ENCODE results near the gene TMEM59L. TPM values are rescaled to one million over a fixed set of nuclear protein-coding genes. Genes with fewer than 3 reads are reported as not detected.
A peak's percentile ranks its signal among the peaks of the same experiment; 100 is the strongest.

The TMEM59L gene
- total and polyA plus RNA-seq, 9 of the 15 experiments (the other 6 are each of a cell fraction or from before 2014, with no cell fraction given): 0.37 TPM; not detected in 8

GRCh38 chr19:18596752-18597157 is 15.9 kb upstream of the TMEM59L start (continued):
- TF ChIP-seq CREB3 (tag; conservative IDR thresholded peaks at IDR 0.05; ENCODE audit: low read depth): no peak
- TF ChIP-seq RCOR1 (IDR thresholded peaks at IDR 0.05; ENCODE audit: borderline replicate concordance in 1 of 2, low read depth in 2 of 2, low read length in 2 of 2): no peak
- no peak; the same call in 1 of the 2 replicates for TF ChIP-seq POLR2A (conservative IDR thresholded peaks at IDR 0.05)
- no peak for TF ChIP-seq ZNF146 (CRISPR knock-in tag; IDR thresholded peaks at IDR 0.05; ENCODE audit: unreplicated experiment)
- no peak for TF ChIP-seq BRF2 (IDR thresholded peaks at IDR 0.05; ENCODE audit: borderline replicate concordance, insufficient read depth, insufficient read length)
- no peak for TF ChIP-seq SREBF2 (CRISPR knock-in tag; IDR thresholded peaks at IDR 0.05)
- TF ChIP-seq BCLAF1 (IDR thresholded peaks at IDR 0.05; ENCODE audit: borderline replicate concordance in 1 of 2, control insufficient read depth in 1 of 2, low read depth in 2 of 2, low read length in 1 of 2): no peak
- TF ChIP-seq MTA3 (IDR thresholded peaks at IDR 0.05; ENCODE audit: borderline replicate concordance): peak; percentile 65; the same call in 1 of the 2 replicates
- no peak for TF ChIP-seq E2F1 (CRISPR knock-in tag; IDR thresholded peaks at IDR 0.05)
- no peak for TF ChIP-seq ILF3 (IDR thresholded peaks at IDR 0.05; ENCODE audit: borderline replicate concordance)
- peak; percentile 83 for TF ChIP-seq SP1 (CRISPR knock-in tag; IDR thresholded peaks at IDR 0.05)
- no peak for TF ChIP-seq IFI16 (CRISPR knock-in tag; IDR thresholded peaks at IDR 0.05)
- no peak for TF ChIP-seq CEBPZ (IDR thresholded peaks at IDR 0.05; ENCODE audit: borderline replicate concordance, low read depth, low read length)
- no peak for TF ChIP-seq MLLT1 (IDR thresholded peaks at IDR 0.05)
- TF ChIP-seq C11orf30 (IDR thresholded peaks at IDR 0.05; ENCODE audit: low read depth): no peak
